HG03520 (cell line): Measurements from ENCODE around the gene TCF15.
"Not testable (repeated sequence)": the region's sequence is repeated elsewhere in the genome, so short reads cannot be mapped to it uniquely, and the experiment has no call there.

ENCODE experiments used
- ATAC-seq: cut with Tn5 transposase; IDR thresholded peaks from one replicate; pipeline ENCODE4 v1.9.1; 2021; ENCODE audit warnings: mild to moderate bottlenecking, moderate library complexity; ENCODE audit not compliant: unreplicated experiment

TCF15 gene

GRCh38 chr20:642398-643174, 32.5 kb upstream of the TCF15 start:
- ATAC-seq = no peak

GRCh38 chr20:642013-642397, 31.9 kb upstream of the TCF15 start:
- not testable (repeated sequence) for ATAC-seq

GRCh38 chr20:641516-641875, 31.4 kb upstream of the TCF15 start:
- no peak for ATAC-seq

- no peak for ATAC-seq
Measured at GRCh38 chr20:640674-641515, 30.8 kb upstream of the TCF15 start.

- no peak for ATAC-seq
Measured at GRCh38 chr20:638579-638978, 28.5 kb upstream of the TCF15 start.

GRCh38 chr20:637559-637958, 27.4 kb upstream of the TCF15 start:
- no peak for ATAC-seq

- no peak for ATAC-seq
Measured at GRCh38 chr20:635893-636338, 25.8 kb upstream of the TCF15 start.

- no peak for ATAC-seq
Measured at GRCh38 chr20:635028-635892, 25.2 kb upstream of the TCF15 start.

GRCh38 chr20:634148-634925, 24.2 kb upstream of the TCF15 start:
- no peak for ATAC-seq

GRCh38 chr20:631101-631500, 21.0 kb upstream of the TCF15 start:
- ATAC-seq = no peak

GRCh38 chr20:626579-626978, 16.5 kb upstream of the TCF15 start:
- ATAC-seq = no peak

- no peak for ATAC-seq
Measured at GRCh38 chr20:625360-625932, 15.3 kb upstream of the TCF15 start.

GRCh38 chr20:623704-624103, 13.6 kb upstream of the TCF15 start:
- ATAC-seq = no peak

- ATAC-seq = no peak
Measured at GRCh38 chr20:623021-623420, 12.9 kb upstream of the TCF15 start.

GRCh38 chr20:622161-622560, 12.1 kb upstream of the TCF15 start:
- ATAC-seq = no peak

- ATAC-seq = no peak
Measured at GRCh38 chr20:621125-621756, 11.1 kb upstream of the TCF15 start.

GRCh38 chr20:620246-620645, 10.1 kb upstream of the TCF15 start:
- no peak for ATAC-seq

- ATAC-seq = no peak
Measured at GRCh38 chr20:618980-619379, 8.9 kb upstream of the TCF15 start.

- no peak for ATAC-seq
Measured at GRCh38 chr20:617934-618690, 8.0 kb upstream of the TCF15 start.
